GM23338 (cell line): ENCODE measurements around the gene ANP32E. TPM values are rescaled to one million over a fixed set of nuclear protein-coding genes. Genes with fewer than 3 reads are reported as not detected.

ENCODE experiments used
- ATAC-seq: fragments of 200-7000 bp; cut with Tn5 transposase; 3 replicates; pipeline ENCODE4 v1.9.1; 2020
- DNase-seq: peaks from one replicate; pipeline ENCODE4 v3.0.0-alpha.2; 2015; ENCODE audit warnings: low spot score
- H2AFZ ChIP-seq: fragments of 200-600 bp; sonication (generic); 2 replicates; pipeline ENCODE4 v1.8.0; 2016; ENCODE audit warnings: antibody characterized with exemption, mild to moderate bottlenecking, moderate library complexity
- H3F3A ChIP-seq: fragments of 200-600 bp; sonication (generic); replicated peaks from 2 replicates; pipeline ENCODE4 v1.8.0; 2017; ENCODE audit warnings: antibody characterized with exemption, mixed run types, low read depth
- H3K27ac ChIP-seq: fragments of 200-600 bp; sonication (generic); 2 replicates; pipeline ENCODE4 v1.6.1; 2016; ENCODE audit warnings: low read depth
- H3K27me3 ChIP-seq: fragments of 200-600 bp; sonication (generic); 2 replicates; pipeline ENCODE4 v1.8.0; 2016; ENCODE audit warnings: mild to moderate bottlenecking, mixed run types, moderate library complexity; ENCODE audit not compliant: insufficient read depth
- H3K36me3 ChIP-seq: fragments of 200-600 bp; sonication (generic); 2 replicates; pipeline ENCODE4 v1.8.0; 2016; ENCODE audit warnings: mild to moderate bottlenecking; ENCODE audit not compliant: insufficient read depth
- H3K4me1 ChIP-seq: fragments of 200-600 bp; sonication (generic); 2 replicates; pipeline ENCODE4 v1.8.0; 2016; ENCODE audit warnings: mild to moderate bottlenecking, moderate library complexity; ENCODE audit not compliant: insufficient read depth
- H3K4me2 ChIP-seq: fragments of 200-600 bp; sonication (generic); 2 replicates; pipeline ENCODE4 v1.7.1; 2017; ENCODE audit warnings: mixed run types
- H3K4me3 ChIP-seq: fragments of 200-600 bp; sonication (generic); 2 replicates; pipeline ENCODE4 v1.6.1; 2016; ENCODE audit warnings: mixed run types
- H3K79me2 ChIP-seq: fragments of 200-600 bp; sonication (generic); replicated peaks from 2 replicates; pipeline ENCODE4 v1.8.0; 2017; ENCODE audit warnings: mild to moderate bottlenecking; ENCODE audit not compliant: insufficient read depth
- H3K9me2 ChIP-seq: fragments of 200-600 bp; sonication (generic); 2 replicates; pipeline ENCODE4 v1.8.0; 2017; ENCODE audit not compliant: insufficient read depth
- H4K20me1 ChIP-seq: fragments of 200-600 bp; sonication (generic); replicated peaks from 2 replicates; pipeline ENCODE4 v1.8.0; 2017; ENCODE audit warnings: mild to moderate bottlenecking; ENCODE audit not compliant: insufficient read depth
- H3K27ac Mint-ChIP-seq: 2 replicates; pipeline ENCODE4 v1.8.0; 2020; ENCODE audit warnings: inconsistent platforms, mild to moderate bottlenecking, moderate library complexity, mixed read lengths
- H3K27me3 Mint-ChIP-seq: 3 replicates; pipeline ENCODE4 v1.8.0; 2022; ENCODE audit warnings: low read depth, mild to moderate bottlenecking, moderate library complexity, mixed read lengths, inconsistent platforms; ENCODE audit not compliant: insufficient read depth, poor library complexity
- H3K36me3 Mint-ChIP-seq: 3 replicates; pipeline ENCODE4 v1.8.0; 2021; ENCODE audit warnings: low read depth, mild to moderate bottlenecking, inconsistent platforms, moderate library complexity, mixed read lengths
- H3K4me1 Mint-ChIP-seq: 3 replicates; pipeline ENCODE4 v1.8.0; 2020; ENCODE audit warnings: mild to moderate bottlenecking, inconsistent platforms, mixed read lengths
- H3K4me3 Mint-ChIP-seq: 3 replicates; pipeline ENCODE4 v1.8.0; 2021; ENCODE audit warnings: moderate library complexity, mild to moderate bottlenecking, inconsistent platforms, mixed read lengths
- H3K9me3 Mint-ChIP-seq: 3 replicates; pipeline ENCODE4 v1.8.0; 2020; ENCODE audit warnings: moderate library complexity, mild to moderate bottlenecking, inconsistent platforms, mixed read lengths
- CREB1 ChIP-seq: fragments of 250-450 bp; sonication (Bioruptor Pico); IDR thresholded peaks from 2 replicates; pipeline ENCODE4 v1.5.0; 2020; ENCODE audit warnings: low read depth, mild to moderate bottlenecking, moderate library complexity
- EZH2phosphoT487 ChIP-seq: fragments of 200-600 bp; sonication (generic); IDR thresholded peaks from one replicate; pipeline ENCODE4 v1.8.1; 2018; ENCODE audit warnings: antibody characterized with exemption; ENCODE audit not compliant: unreplicated experiment
- JUNB ChIP-seq: IDR thresholded peaks from one replicate; pipeline ENCODE4 v1.6.1; 2016; ENCODE audit warnings: antibody characterized with exemption; ENCODE audit not compliant: unreplicated experiment
- ZNF331 ChIP-seq: fragments of 250-450 bp; sonication (Bioruptor Pico); IDR thresholded peaks from 2 replicates; pipeline ENCODE4 v1.5.0; 2020; ENCODE audit warnings: low read depth, mild to moderate bottlenecking, moderate library complexity
- polyA plus RNA-seq: library from polyadenylated mRNA; unstranded; fragments of >200 nt; fragmentation: Nextera tagmentation; extraction: Ambion mirVana; gene quantifications from 2 replicates; pipeline ENCODE4 v1.2.1, GENCODE V29; 2016
- total RNA-seq: library from RNA; depleted of rRNA; stranded (reverse); fragments of >200 nt; shearing (Covaris generic); gene quantifications from 2 replicates; pipeline ENCODE4 v1.2.3, GENCODE V29; 2014
- TF ChIP-seq, protein P1 (sequence below), 2 experiments: fragments of 200-600 bp in 1 of 2; sonication (generic) in 1 of 2; conservative IDR thresholded peaks; 2 replicates each; pipeline versions ENCODE4 v1.5.1 to v1.6.1; 2016 to 2017; ENCODE audit warnings: antibody characterized with exemption in 2 of 2, low read depth in 2 of 2, mild to moderate bottlenecking in 2 of 2, moderate library complexity in 1 of 2

ANP32E gene
- total and polyA plus RNA-seq, 2 experiments from 2014 or later, result 88.6 to 257 TPM

DNA sequence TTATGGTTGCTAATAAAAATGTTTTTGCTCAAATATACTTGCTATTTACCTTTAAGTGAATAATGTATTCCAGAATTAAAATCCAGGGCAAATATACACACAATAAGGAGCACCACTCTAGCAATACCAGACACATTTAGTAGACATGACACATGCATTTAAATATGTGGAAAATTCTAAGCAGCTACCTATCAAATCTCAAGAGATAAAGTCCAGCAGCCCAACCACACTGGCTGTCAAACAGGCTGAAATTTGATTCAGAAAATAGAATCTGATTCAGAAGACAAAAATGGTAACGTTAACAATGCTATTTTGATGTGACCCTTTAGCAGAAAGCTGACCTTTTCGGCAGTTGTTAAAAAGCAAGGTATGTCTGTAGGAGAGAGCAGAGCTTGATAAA is 43.9 kb downstream of the ANP32E start:
- Mint-ChIP-seq H3K27ac (no peak overlapping the region), H3K27me3 (peaks cover 8% of the 10 kb centered on the region), H3K4me1 (peaks cover 12% of the 10 kb centered on the region), H3K4me3 (no peak overlapping the region), H3K36me3 (peaks cover 8% of the 10 kb centered on the region; the same call in 1 of the 3 replicates), H3K9me3 (peaks cover 12% of the 10 kb centered on the region; the same call in 2 of the 3 replicates)
- no peaks in the 10 kb centered on the region for H3F3A ChIP-seq
- no peak for DNase-seq
- H3K79me2 ChIP-seq, result no peaks in the 10 kb centered on the region
- H3K9me2 ChIP-seq, result no peaks in the 10 kb centered on the region
- H2AFZ ChIP-seq, result no peak overlapping the region
- H3K4me3 ChIP-seq, result no peak overlapping the region
- H3K36me3 ChIP-seq, result no peaks in the 10 kb centered on the region
- no peaks in the 10 kb centered on the region; the same call in 1 of the 2 replicates for H3K4me1 ChIP-seq
- no peaks in the 10 kb centered on the region for H4K20me1 ChIP-seq
- no peak overlapping the region for H3K27ac ChIP-seq
- ATAC-seq, result no peak
- no peak overlapping the region for H3K4me2 ChIP-seq
- H3K27me3 ChIP-seq, result no peaks in the 10 kb centered on the region
- no peak for TF ChIP-seq ZNF331
- TF ChIP-seq, protein P1, sequence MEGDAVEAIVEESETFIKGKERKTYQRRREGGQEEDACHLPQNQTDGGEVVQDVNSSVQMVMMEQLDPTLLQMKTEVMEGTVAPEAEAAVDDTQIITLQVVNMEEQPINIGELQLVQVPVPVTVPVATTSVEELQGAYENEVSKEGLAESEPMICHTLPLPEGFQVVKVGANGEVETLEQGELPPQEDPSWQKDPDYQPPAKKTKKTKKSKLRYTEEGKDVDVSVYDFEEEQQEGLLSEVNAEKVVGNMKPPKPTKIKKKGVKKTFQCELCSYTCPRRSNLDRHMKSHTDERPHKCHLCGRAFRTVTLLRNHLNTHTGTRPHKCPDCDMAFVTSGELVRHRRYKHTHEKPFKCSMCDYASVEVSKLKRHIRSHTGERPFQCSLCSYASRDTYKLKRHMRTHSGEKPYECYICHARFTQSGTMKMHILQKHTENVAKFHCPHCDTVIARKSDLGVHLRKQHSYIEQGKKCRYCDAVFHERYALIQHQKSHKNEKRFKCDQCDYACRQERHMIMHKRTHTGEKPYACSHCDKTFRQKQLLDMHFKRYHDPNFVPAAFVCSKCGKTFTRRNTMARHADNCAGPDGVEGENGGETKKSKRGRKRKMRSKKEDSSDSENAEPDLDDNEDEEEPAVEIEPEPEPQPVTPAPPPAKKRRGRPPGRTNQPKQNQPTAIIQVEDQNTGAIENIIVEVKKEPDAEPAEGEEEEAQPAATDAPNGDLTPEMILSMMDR (conservative IDR thresholded peaks at IDR 0.05; ENCODE audit: low read depth in 2 of 2), result no peak
- TF ChIP-seq JUNB, result no peak
- no peak for TF ChIP-seq CREB1 (CRISPR knock-in tag)

DNA sequence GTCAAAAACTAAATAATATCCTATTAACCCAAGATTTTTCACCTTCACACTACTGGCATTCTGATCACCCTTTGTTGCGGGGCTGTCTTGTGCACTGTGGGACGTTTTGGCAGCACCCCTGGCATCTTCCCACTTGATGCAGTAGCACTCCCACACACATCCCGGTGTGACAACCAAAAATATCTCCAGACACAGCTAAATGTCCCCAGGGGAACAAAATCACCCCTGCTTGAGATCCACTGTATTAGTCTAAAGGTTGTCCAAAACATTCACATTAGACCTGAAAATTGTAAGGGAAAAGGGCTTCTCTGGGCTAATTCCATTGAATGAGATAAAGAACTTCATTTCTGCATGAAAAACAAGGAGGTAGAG is 48.4 kb downstream of the ANP32E start:
- H3K27ac Mint-ChIP-seq, result no peak overlapping the region
- H3K4me3 Mint-ChIP-seq, result no peak overlapping the region
- H3F3A ChIP-seq, result no peaks in the 10 kb centered on the region
- H3K36me3 Mint-ChIP-seq, result no peaks in the 10 kb centered on the region
- H2AFZ ChIP-seq, result 0 out of 2 replicates have a peak overlapping the region, but pooled peaks have one; percentile 7
- H3K9me3 Mint-ChIP-seq, result peaks cover 4% of the 10 kb centered on the region; the same call in 1 of the 3 replicates
- H3K27me3 Mint-ChIP-seq, result peaks cover 8% of the 10 kb centered on the region
- ATAC-seq (no peak; the same call in 2 of the 3 replicates), DNase-seq (no peak)
- TF ChIP-seq, protein P1 (conservative IDR thresholded peaks at IDR 0.05; ENCODE audit: low read depth in 2 of 2), result 0 out of 4 replicates have a peak, but pooled peaks of 1 of the 2 experiments have one; percentile 10
- no peak for TF ChIP-seq EZH2phosphoT487
- H3K9me2 ChIP-seq, result no peaks in the 10 kb centered on the region
- no peaks in the 10 kb centered on the region; the same call in 2 of the 3 replicates for H3K4me1 Mint-ChIP-seq
- no peak overlapping the region for H3K27ac ChIP-seq
- no peaks in the 10 kb centered on the region for H3K36me3 ChIP-seq
- H3K4me2 ChIP-seq, result no peak overlapping the region
- no peaks in the 10 kb centered on the region for H3K27me3 ChIP-seq
- H3K79me2 ChIP-seq, result no peaks in the 10 kb centered on the region
- no peak overlapping the region for H3K4me3 ChIP-seq
- H4K20me1 ChIP-seq, result no peaks in the 10 kb centered on the region
- H3K4me1 ChIP-seq, result no peaks in the 10 kb centered on the region
